HK-2 (cell line): ENCODE data around the gene RTKN.

Experiments
- DNase-seq: peaks from one replicate; pipeline ENCODE4 v3.0.0-alpha.2; 2018; ENCODE audit not compliant: unreplicated experiment

The RTKN gene

DNA sequence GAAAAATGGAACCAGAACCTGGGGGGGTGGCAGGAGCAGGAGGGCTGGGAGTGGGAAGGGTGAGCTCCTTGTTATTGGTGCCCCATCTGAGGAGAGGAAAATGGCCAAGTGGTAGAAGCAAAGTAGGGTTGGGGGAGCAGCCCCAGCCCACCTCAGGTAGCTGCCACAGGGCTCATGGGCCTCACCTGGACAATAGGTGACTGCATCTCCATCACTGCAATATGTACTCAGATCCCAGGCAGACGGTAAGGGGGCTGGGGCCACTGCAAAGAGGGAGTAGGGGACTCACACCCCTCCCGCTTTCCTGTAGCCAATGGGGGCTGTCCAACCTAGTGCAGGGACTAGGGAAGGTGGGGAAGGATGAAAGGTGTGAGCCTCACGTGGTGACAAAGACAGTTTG is 24.5 kb downstream of the RTKN start:
- no peak for DNase-seq

- no peak for DNase-seq
Measured at GRCh38 chr2:74416778-74417177, 25.0 kb downstream of the RTKN start.

- DNase-seq = no peak
Measured at GRCh38 chr2:74415762-74416395, 25.9 kb downstream of the RTKN start.

DNA sequence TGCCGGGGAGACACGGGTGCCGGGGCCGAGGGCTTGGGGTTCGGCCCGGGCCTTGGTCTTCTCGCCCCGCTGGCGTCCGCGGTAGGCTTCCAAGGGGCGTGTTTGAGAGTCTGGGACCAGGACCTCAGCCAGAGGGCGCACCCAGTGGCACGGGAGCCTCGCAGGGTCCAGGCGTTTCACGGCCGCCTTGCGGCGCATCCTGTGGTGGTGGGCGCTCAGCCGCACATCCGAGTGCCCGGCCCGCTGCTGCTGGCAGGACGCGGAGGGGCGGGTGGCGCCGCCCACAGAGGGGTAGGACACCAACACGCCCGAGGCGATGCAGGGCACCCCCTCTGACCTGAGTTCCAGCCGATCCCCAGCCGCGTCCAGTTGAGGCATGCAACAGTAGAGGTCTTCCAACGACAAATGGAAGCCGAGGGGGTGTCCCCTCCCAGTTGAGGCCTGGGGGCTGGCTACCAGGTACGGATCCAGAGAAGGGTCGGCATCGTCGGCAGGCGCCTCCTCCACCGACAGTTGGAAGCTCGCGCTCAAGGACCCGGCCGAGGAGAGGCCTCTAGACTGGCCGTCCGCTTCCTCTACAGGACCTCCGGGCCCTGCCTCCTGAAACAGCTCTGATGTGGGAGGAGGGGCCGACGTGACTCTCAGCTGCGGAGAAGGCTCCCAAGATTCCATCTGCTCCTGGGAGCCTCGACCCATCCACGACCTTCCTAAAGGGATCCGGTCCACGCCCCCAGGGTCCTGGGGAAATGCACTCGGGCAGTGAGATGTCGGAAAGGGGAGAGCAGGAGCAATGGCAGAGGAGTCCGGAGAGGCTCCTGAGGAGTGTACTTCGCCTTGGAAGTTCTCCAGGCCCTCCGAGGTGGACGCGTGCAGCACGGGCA is 26.6 kb downstream of the RTKN start:
- no peak for DNase-seq

GRCh38 chr2:74414441-74414840 is 27.3 kb downstream of the RTKN start:
- no peak for DNase-seq

- DNase-seq = no peak
Measured at GRCh38 chr2:74413001-74413698, 28.6 kb downstream of the RTKN start.

DNA sequence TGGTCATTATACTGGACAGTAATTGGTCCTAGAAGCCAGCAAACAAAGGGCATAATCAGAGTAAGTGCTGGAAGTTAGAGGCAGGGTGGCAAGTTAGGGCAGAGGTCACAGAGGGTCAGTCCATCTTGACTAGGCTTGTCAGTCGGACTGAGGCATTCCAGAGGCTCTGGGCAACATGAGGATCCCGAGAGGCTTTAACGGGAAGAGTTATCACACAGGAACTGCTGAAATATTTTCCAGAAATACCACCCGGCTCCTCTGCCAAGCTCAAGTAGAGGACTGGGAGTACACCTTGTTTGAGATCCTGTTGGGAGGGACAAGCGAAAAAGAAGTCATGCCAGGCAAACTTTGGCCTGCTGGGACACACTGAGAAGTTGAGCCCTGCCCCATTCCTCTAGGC is 34.1 kb downstream of the RTKN start:
- no peak for DNase-seq

GRCh38 chr2:74406035-74406434 is 35.7 kb downstream of the RTKN start:
- no peak for DNase-seq

DNA sequence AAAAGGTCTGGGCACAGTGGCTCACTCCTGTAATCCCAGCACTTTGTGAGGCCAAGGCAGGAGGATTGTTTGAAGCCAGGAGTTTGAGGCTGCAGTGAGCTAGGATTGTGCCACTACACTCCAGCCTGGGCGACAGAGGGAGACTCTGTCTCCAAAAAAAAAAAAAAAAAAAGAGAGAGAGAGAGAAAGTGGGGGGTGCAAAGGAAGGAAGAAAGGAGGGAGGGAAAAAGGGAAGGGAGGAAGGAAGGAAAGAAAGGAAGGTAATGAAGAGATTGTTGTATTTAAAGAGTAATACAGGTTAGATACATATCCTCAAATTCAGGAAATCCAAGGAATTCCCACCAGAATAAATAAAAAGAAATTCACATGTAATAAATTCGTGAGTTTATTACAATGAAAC is 39.8 kb downstream of the RTKN start:
- DNase-seq = no peak

DNA sequence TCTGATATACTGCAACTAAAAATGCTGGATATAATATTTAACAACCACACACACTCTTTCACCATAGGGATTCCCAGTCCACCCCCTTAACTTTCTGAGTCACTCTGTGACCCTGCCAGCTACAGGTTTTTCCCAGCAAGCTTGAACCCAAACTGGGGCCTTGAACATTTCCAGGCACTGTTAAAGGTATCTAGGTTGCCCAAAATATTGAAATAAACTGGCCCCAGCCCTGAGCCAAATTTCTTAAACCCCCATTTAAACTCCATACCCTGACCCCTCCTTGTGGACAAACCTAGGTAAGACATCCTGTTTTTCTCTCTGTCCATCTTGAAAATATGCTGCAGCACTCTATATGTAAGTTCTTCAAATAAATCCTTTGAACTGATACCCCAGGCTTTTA is 42.0 kb downstream of the RTKN start:
- DNase-seq = no peak

DNA sequence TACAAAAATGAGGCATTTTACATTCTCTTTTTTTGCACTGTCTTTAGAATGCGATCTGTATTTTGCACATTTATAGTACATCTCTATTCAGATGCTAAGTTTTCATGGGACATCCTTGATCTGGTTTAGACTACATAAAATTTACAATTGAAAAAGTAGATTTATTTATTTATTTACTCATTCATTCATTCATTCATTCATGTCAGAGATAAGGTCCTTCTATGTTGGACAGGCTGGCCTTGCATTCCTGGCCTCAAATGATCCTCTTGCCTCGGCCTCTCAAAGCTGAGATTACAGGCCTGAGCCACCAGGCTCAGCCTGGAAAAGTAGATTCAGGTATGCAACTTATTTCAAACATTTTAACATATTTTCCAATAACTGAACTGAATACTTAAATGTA is 45.6 kb downstream of the RTKN start:
- no peak for DNase-seq

DNA sequence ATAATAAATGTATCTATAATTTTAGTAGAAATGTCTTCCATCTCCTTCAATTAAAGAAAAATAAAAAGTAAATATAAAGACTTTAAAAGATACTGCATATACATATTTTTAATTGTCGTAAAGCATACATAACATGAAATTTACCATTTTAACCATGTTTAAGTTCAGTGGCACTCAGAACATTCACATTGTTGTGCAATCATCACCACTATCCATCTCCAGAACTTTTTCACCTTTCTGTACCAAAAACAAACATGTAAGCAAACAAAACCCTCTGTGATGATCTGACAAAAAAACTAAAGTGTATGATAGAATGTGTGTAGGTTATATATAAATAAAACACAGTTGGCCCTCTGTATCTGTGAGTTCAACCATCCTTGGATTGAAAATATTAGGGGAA is 48.2 kb downstream of the RTKN start:
- DNase-seq = no peak

DNA sequence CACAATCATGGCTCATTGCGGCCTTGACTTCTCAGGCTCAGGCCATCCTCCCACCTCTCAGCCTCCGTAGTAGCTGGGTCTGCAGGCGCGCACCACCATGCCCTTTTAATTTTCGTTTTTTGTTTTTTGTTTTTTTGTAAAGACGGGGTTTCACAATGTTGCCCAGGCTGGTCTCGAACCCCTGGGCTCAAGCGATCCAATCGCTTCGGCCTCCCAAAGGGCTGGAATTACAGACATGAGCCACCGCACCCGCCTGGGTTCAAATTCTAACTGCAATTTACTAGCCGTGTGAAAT is 49.3 kb downstream of the RTKN start:
- DNase-seq = no peak

DNA sequence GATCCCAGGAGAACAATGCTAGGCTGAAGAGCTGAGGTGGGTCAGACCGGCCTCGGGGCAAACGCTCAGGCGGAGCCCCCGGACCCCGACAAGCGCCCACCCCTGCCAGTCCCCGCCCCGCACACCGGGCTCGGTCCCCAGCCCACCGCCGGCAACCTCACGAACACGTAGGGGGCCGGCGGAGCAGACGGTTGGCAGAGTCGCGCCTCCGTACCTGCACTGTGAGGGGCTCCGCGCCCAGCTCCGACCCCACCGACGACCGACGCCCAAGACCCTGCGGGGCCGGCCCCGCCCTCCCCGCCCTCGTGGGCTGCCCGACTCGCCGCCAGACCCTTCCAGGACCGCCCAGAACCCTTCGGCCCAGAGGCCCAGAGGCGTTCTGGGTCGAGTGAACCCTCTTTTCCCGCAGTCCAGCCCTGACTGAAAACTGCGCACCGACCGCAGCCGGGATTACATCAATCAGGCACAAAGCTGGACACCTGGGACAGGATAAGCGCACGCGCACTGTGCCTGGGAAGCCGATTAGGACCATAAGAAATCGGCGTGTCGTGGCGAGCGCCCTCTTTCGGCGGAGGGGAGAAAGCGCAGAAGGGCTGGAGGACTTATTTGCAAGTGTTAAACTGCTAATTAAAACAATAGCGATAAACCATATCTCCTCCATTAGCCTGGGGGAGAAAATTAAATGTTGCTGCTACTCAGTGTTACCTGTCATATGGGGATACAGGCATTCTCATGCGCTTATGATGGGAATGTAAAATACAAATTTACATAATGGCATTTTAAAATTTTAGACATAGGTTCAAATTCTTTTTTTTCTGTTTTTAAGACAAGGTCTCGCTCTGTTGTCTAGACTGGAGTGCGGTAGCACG is 49.9 kb downstream of the RTKN start:
- DNase-seq = peak; percentile 94

DNA sequence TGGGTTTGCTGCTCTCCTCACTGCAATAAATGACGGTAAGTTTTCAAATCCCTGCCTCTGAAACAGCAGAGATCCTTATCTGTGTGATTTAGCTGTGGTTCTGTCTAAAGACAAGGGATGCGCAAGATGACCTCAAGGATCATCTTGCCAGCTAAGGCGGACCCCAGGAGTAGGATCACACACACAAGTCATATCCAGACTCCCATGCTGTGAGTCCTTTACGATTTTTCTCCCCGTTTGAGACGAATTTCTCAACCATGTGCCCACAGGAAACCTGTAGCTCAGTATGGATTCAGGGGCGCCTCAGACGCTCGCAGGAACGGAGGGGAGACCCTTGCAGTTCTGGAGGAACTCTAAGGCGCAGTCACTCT is 50.5 kb downstream of the RTKN start:
- DNase-seq = no peak

GRCh38 chr2:74390606-74391005 is 51.1 kb downstream of the RTKN start:
- no peak for DNase-seq

DNA sequence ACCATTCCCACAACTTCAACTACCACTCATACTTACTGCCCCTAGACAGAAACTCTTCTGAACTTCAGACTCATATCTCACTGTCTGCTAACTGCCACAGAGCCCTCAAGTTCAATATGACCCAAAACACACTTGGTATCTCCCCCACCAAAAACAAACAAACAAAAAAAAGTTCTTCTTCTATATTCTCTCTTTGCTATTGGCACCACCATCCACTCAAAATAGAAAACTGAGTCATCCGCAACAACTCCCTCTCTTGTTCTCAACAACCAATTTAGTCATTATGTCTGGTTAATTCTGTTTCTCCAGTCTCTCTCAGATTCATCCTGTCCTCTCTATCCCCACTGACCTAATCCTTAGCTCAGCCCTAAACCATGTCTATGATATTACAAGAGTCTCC is 54.4 kb downstream of the RTKN start:
- no peak for DNase-seq

GRCh38 chr2:74385396-74385795 is 56.3 kb downstream of the RTKN start:
- DNase-seq = no peak

- no peak for DNase-seq
Measured at GRCh38 chr2:74384051-74384450, 57.7 kb downstream of the RTKN start.

- DNase-seq = no peak
Measured at GRCh38 chr2:74383254-74383653, 58.5 kb downstream of the RTKN start.

DNA sequence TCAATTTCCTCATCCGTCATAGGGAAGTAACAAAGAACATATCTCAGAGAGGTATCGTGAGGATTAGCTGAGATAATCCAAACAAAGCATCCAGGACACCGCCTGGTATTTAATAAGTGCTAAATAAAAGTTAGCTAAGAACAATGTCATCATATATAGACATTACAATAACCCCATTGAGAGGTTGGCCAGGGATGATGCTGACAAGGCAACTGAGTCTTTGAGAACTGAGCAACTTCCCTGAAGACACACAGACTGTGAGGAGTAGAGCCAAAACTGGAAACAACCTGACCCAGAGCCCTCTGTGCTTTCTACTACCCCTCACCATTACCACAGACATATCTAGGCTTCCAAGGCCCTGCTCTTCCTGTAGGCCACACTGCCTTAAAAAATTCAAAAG is 60.0 kb downstream of the RTKN start:
- no peak for DNase-seq
